A549 (cell line): ENCODE results near the gene ARHGEF19.
"Not testable (repeated sequence)": the region's sequence is repeated elsewhere in the genome, so short reads cannot be mapped to it uniquely, and the experiment has no call there.

ENCODE experiments used
- CTCF ChIP-seq: fragments of >200 bp; sonication (Bioruptor Twin); formaldehyde crosslinking; IDR thresholded peaks from 3 replicates; pipeline ENCODE4 v1.5.1; 2016
- EHMT2 ChIP-seq: fragments of 200-600 bp; sonication (generic); IDR thresholded peaks from 2 replicates; pipeline ENCODE4 v1.6.1; 2016; ENCODE audit warnings: antibody characterized with exemption, low read depth, mild to moderate bottlenecking, moderate library complexity
- ELK1 ChIP-seq: fragments of 150-350 bp; IDR thresholded peaks from 2 replicates; pipeline ENCODE4 v1.6.1; 2014; ENCODE audit warnings: low read depth, mild to moderate bottlenecking, low read length
- EP300 ChIP-seq, 2 experiments: fragments of >200 bp; sonication (Bioruptor Twin); formaldehyde crosslinking; IDR thresholded peaks; 2 replicates in 1 of 2; 3 replicates in 1 of 2; pipeline ENCODE4 v1.6.1; 2016 to 2017
- FOSL2 ChIP-seq, 2 experiments: fragments of 450-650 bp in 1 of 2; fragments of >200 bp in 1 of 2; sonication (Bioruptor Twin) in 1 of 2; formaldehyde crosslinking; IDR thresholded peaks; 2 replicates each; pipeline versions ENCODE4 v1.5.0 to v1.6.1; 2016 to 2020; ENCODE audit warnings: mild to moderate bottlenecking in 1 of 2, moderate library complexity in 1 of 2
- JUNB ChIP-seq: fragments of >200 bp; sonication (Bioruptor Twin); formaldehyde crosslinking; IDR thresholded peaks from 2 replicates; pipeline ENCODE4 v1.6.1; 2016
- KDM1A ChIP-seq: fragments of 200-600 bp; sonication (generic); IDR thresholded peaks from 2 replicates; pipeline ENCODE4 v1.6.1; 2016; ENCODE audit warnings: low read depth, mild to moderate bottlenecking
- POLR2A ChIP-seq: IDR thresholded peaks from 2 replicates; pipeline ENCODE4 v1.6.1; 2012; ENCODE audit warnings: mild to moderate bottlenecking, low read length
- RCOR1 ChIP-seq: fragments of 150-350 bp; IDR thresholded peaks from 2 replicates; pipeline ENCODE4 v1.6.1; 2014; ENCODE audit warnings: antibody characterized with exemption, low read length, low read depth
- USF2 ChIP-seq: fragments of 450-650 bp; IDR thresholded peaks from 2 replicates; pipeline ENCODE4 v1.6.1; 2014; ENCODE audit warnings: antibody characterized with exemption

- TF ChIP-seq JUNB; CTCF; POLR2A; EHMT2; USF2; FOSL2 (IDR thresholded peaks at IDR 0.05); FOSL2 (CRISPR knock-in tag; IDR thresholded peaks at IDR 0.05); EP300 (IDR thresholded peaks at IDR 0.05); ELK1; KDM1A; RCOR1: not testable (repeated sequence)
These were observed 16.3 kb downstream of the ARHGEF19 start for GRCh38 chr1:16196139-16196538.
